Peyer's patch (tissue), 4 donors: Measurements from ENCODE around the gene LUZP2. TPM values are rescaled to one million over a fixed set of nuclear protein-coding genes. Genes with fewer than 3 reads are reported as not detected.

Source experiments
- DNase-seq, 3 donors: peaks; one replicate each; pipeline ENCODE4 v3.0.0-alpha.2; 2017 to 2019
- H3K27ac ChIP-seq, 4 donors: fragments of 200-600 bp; sonication (generic); one replicate each; pipeline ENCODE4 v1.5.1; 2016 to 2019
- H3K27me3 ChIP-seq, 2 donors: fragments of 200-600 bp; sonication (generic); one replicate each; pipeline ENCODE4 v1.5.1; 2019
- H3K36me3 ChIP-seq, 3 donors: fragments of 200-600 bp; sonication (generic); one replicate each; pipeline ENCODE4 v1.5.1; 2016 to 2019
- H3K4me1 ChIP-seq, 4 donors: fragments of 200-600 bp; sonication (generic); one replicate each; pipeline ENCODE4 v1.5.1; 2016 to 2019
- H3K4me3 ChIP-seq, 4 donors: fragments of 200-600 bp; sonication (generic); 1 replicate in 3 of 4; 2 replicates in 1 of 4; pipeline ENCODE4 v1.5.1; 2016 to 2019; ENCODE audit warnings: mild to moderate bottlenecking in 1 of 4
- H3K9me3 ChIP-seq, 4 donors: fragments of 200-600 bp; sonication (generic); one replicate each; pipeline ENCODE4 v1.5.1; 2016 to 2019; ENCODE audit warnings: mild to moderate bottlenecking in 1 of 4
- CTCF ChIP-seq, 6 experiments: fragments of 450-650 bp in 4 of 6; fragments of 200-600 bp in 2 of 6; sonication (generic) in 1 of 6; IDR thresholded peaks; one replicate each; pipeline ENCODE4 v1.5.1; 2017 to 2019; ENCODE audit warnings: antibody characterized with exemption in 6 of 6, mild to moderate bottlenecking in 3 of 6, moderate library complexity in 1 of 6
- POLR2A ChIP-seq, 2 donors: fragments of 450-650 bp; IDR thresholded peaks; one replicate each; pipeline ENCODE4 v1.5.1; 2017; ENCODE audit warnings: antibody characterized with exemption in 2 of 2, mild to moderate bottlenecking in 2 of 2, moderate library complexity in 2 of 2
- total RNA-seq, 4 donors: library from RNA; depleted of rRNA; stranded (reverse); fragments of >200 nt; gene quantifications; one replicate each; pipeline ENCODE4 v1.1.0, GENCODE V29; 2016

The LUZP2 gene
- total RNA-seq, 4 donors from 2014 or later, result 0.47 TPM; not detected in 3

DNA sequence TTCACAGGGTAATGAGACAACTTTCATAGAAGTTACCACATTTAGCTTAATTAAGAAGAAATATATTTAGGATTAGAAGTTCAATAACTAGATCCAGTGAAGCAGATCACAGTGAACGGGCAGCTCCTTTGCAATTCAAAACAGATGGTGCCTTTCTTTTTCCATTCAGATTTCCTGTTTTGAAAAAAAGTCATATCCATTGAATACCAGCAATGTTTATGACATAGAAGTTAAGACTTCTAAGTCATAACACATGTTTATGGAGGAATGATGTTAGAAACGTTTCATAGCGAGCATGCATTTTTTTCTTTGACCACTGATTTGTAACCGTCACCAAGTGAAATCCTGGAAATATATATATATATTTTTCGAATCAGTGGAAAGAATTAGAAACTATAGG lies 24.7 kb downstream of the LUZP2 start:
- Histone ChIP-seq H3K27ac (no peak overlapping the region), H3K36me3 (no peaks in the 10 kb centered on the region), H3K4me1 (no peaks in the 10 kb centered on the region), H3K27me3 (no peaks in the 10 kb centered on the region), H3K9me3 (no peaks in the 10 kb centered on the region), H3K4me3 (no peak overlapping the region)
- DNase-seq, result no peak
- TF ChIP-seq CTCF (IDR thresholded peaks at IDR 0.05) (no peak), POLR2A (IDR thresholded peaks at IDR 0.05) (no peak)

DNA sequence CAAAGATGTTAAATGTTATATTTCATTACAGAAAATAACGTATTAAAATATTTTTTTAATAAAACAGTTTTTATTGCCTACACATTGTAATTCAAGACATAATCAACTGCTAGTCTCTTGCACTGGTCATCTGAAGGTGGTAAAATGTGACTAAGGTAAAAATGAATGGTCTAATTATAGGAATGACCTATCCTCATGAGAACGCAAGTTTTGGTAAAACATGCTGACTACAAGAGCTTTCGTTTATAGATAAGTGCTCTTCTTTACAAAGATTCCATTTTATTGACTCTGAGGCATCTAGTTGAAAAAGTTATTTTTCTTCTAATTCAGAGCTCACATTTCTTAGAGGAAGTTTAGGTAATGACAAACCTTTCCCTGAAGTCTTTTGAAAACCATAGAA lies 27.3 kb downstream of the LUZP2 start:
- TF ChIP-seq CTCF (IDR thresholded peaks at IDR 0.05) (no peak), POLR2A (IDR thresholded peaks at IDR 0.05) (no peak)
- no peaks in the 10 kb centered on the region for H3K9me3 ChIP-seq
- H3K36me3 ChIP-seq, result no peaks in the 10 kb centered on the region
- H3K4me3 ChIP-seq, result no peak overlapping the region
- DNase-seq, result no peak
- H3K27me3 ChIP-seq, result no peaks in the 10 kb centered on the region
- no peak overlapping the region for H3K27ac ChIP-seq
- no peaks in the 10 kb centered on the region for H3K4me1 ChIP-seq

DNA sequence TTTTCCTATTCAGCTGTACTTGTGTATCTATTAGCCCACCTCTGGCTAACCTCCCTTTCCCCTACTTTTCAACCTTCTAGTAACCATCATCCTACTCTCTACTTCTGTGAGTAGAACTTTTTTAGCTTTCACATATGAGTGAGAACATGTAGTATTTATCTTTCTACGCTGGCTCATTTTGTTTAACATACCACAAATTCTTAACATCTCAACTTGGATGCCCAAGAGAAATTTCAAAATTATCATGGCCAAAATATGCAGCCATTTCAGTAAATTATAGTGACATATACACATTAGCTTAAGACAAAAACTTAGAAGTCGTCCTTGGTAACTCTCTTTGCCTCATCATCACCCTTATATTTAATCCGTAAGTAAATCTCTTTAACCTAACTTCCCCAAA lies 34.7 kb downstream of the LUZP2 start:
- Histone ChIP-seq H3K27me3 (no peaks in the 10 kb centered on the region), H3K4me3 (no peak overlapping the region), H3K4me1 (no peaks in the 10 kb centered on the region), H3K27ac (no peak overlapping the region), H3K36me3 (no peaks in the 10 kb centered on the region), H3K9me3 (no peaks in the 10 kb centered on the region)
- DNase-seq, result no peak
- TF ChIP-seq CTCF (IDR thresholded peaks at IDR 0.05), result no peak
- TF ChIP-seq POLR2A (IDR thresholded peaks at IDR 0.05), result no peak

DNA sequence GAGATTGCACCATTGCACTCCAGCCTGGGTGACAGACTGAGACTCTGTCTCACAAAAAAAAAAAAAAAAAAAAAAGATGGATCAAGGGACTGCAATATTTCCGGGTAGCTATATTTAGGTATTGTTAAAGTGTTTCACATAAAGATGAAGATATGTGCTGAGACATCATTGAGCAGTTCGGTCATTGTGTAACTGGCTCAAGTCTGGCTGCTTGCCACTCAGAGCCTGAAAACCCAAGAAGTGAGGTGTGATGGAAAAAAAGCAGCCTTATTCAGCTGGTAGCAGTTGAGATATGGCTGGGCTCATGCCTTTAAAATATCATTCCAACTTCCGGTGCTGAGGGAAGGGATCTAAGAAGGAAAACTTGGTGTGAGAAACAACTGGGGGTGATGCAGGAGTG lies 46.9 kb downstream of the LUZP2 start:
- no peak overlapping the region for H3K27ac ChIP-seq
- no peak overlapping the region for H3K4me3 ChIP-seq
- TF ChIP-seq POLR2A (IDR thresholded peaks at IDR 0.05) (no peak), CTCF (IDR thresholded peaks at IDR 0.05) (no peak)
- H3K27me3 ChIP-seq, result no peaks in the 10 kb centered on the region
- no peaks in the 10 kb centered on the region for H3K4me1 ChIP-seq
- H3K36me3 ChIP-seq, result no peaks in the 10 kb centered on the region
- no peak for DNase-seq
- no peaks in the 10 kb centered on the region for H3K9me3 ChIP-seq

- H3K27me3 ChIP-seq, result no peaks in the 10 kb centered on the region
- no peak overlapping the region for H3K4me3 ChIP-seq
- no peak overlapping the region for H3K27ac ChIP-seq
- no peaks in the 10 kb centered on the region for H3K9me3 ChIP-seq
- no peak for TF ChIP-seq CTCF (IDR thresholded peaks at IDR 0.05)
- no peak for DNase-seq
- no peaks in the 10 kb centered on the region for H3K36me3 ChIP-seq
- no peaks in the 10 kb centered on the region for H3K4me1 ChIP-seq
Observed at GRCh38 chr11:24556693-24557092, 59.8 kb downstream of the LUZP2 start.

- TF ChIP-seq POLR2A (IDR thresholded peaks at IDR 0.05) (no peak), CTCF (IDR thresholded peaks at IDR 0.05) (no peak)
- H3K27me3 ChIP-seq, result no peaks in the 10 kb centered on the region
- no peak for DNase-seq
Observed at GRCh38 chr11:24559315-24559714, 62.5 kb downstream of the LUZP2 start.

More at GRCh38 chr11:24559315-24559714, 62.5 kb downstream of the LUZP2 start:
- no peaks in the 10 kb centered on the region for H3K4me1 ChIP-seq
- H3K4me3 ChIP-seq, result no peak overlapping the region
- H3K36me3 ChIP-seq, result no peaks in the 10 kb centered on the region
- H3K27ac ChIP-seq, result no peak overlapping the region
- H3K9me3 ChIP-seq, result no peaks in the 10 kb centered on the region
